Smooth muscle cell (in vitro differentiated cells): ENCODE measurements around the gene DHRS12. TPM values are rescaled to one million over a fixed set of nuclear protein-coding genes. Genes with fewer than 3 reads are reported as not detected.

Experiments
- DNase-seq: peaks from one replicate; lab custom pipeline; 2025; ENCODE audit not compliant: unreplicated experiment; lab: John Stamatoyannopoulos, UW
- H2AFZ ChIP-seq: fragments of 200-600 bp; sonication (generic); 2 replicates; pipeline ENCODE4 v1.6.0; 2016; ENCODE audit warnings: antibody characterized with exemption, low read depth, mild to moderate bottlenecking
- H3F3A ChIP-seq: fragments of 200-600 bp; sonication (generic); 2 replicates; pipeline ENCODE4 v1.6.0; 2017; ENCODE audit warnings: antibody characterized with exemption, low read depth
- H3K27ac ChIP-seq: fragments of 200-600 bp; sonication (generic); 2 replicates; pipeline ENCODE4 v1.5.1; 2016; ENCODE audit warnings: low read depth, mild to moderate bottlenecking
- H3K27me3 ChIP-seq: fragments of 200-600 bp; sonication (generic); 2 replicates; pipeline ENCODE4 v1.6.1; 2016; ENCODE audit warnings: low read depth, mild to moderate bottlenecking
- H3K36me3 ChIP-seq: fragments of 200-600 bp; sonication (generic); 2 replicates; pipeline ENCODE4 v1.5.1; 2016; ENCODE audit warnings: low read depth
- H3K4me1 ChIP-seq: fragments of 200-600 bp; sonication (generic); 2 replicates; pipeline ENCODE4 v1.5.1; 2016; ENCODE audit warnings: low read depth
- H3K4me2 ChIP-seq: fragments of 200-600 bp; sonication (generic); 2 replicates; pipeline ENCODE4 v1.6.0; 2016; ENCODE audit warnings: mild to moderate bottlenecking
- H3K4me3 ChIP-seq: fragments of 200-600 bp; sonication (generic); 2 replicates; pipeline ENCODE4 v1.5.1; 2016; ENCODE audit warnings: mild to moderate bottlenecking
- H3K79me2 ChIP-seq: fragments of 200-600 bp; sonication (generic); 2 replicates; pipeline ENCODE4 v1.6.0; 2016; ENCODE audit warnings: low read depth, mild to moderate bottlenecking
- H3K9ac ChIP-seq: fragments of 200-600 bp; sonication (generic); 2 replicates; pipeline ENCODE4 v1.6.0; 2016; ENCODE audit warnings: low read depth
- H3K9me3 ChIP-seq: fragments of 200-600 bp; sonication (generic); replicated peaks from 2 replicates; pipeline ENCODE4 v1.5.1; 2016; ENCODE audit warnings: low read depth
- H4K20me1 ChIP-seq: fragments of 200-600 bp; sonication (generic); 2 replicates; pipeline ENCODE4 v1.6.0; 2016; ENCODE audit warnings: low read depth
- WGBS: methylation state at CpG from one replicate; pipeline ENCODE4 v1.1.7; 2016; ENCODE audit warnings: low lambda C conversion rate; 5-methylcytosine and 5-hydroxymethylcytosine counted together
- polyA plus RNA-seq: library from polyadenylated mRNA; unstranded; fragments of >200 nt; fragmentation: Nextera tagmentation; extraction: Ambion mirVana; gene quantifications from 2 replicates; pipeline ENCODE4 v1.2.1, GENCODE V29; 2016
- total RNA-seq: library from RNA; depleted of rRNA; stranded (reverse); fragments of >200 nt; gene quantifications from 2 replicates; pipeline ENCODE4 v1.2.3, GENCODE V29; 2014
- TF ChIP-seq, protein P1 (sequence below): fragments of 200-600 bp; sonication (generic); IDR thresholded peaks from 2 replicates; pipeline ENCODE4 v1.5.1; 2017; ENCODE audit warnings: borderline replicate concordance, mild to moderate bottlenecking, antibody characterized with exemption; ENCODE audit not compliant: insufficient read depth, poor library complexity, severe bottlenecking

DHRS12 gene
- total and polyA plus RNA-seq, 2 experiments from 2014 or later = 5.7 to 9.9 TPM

DNA sequence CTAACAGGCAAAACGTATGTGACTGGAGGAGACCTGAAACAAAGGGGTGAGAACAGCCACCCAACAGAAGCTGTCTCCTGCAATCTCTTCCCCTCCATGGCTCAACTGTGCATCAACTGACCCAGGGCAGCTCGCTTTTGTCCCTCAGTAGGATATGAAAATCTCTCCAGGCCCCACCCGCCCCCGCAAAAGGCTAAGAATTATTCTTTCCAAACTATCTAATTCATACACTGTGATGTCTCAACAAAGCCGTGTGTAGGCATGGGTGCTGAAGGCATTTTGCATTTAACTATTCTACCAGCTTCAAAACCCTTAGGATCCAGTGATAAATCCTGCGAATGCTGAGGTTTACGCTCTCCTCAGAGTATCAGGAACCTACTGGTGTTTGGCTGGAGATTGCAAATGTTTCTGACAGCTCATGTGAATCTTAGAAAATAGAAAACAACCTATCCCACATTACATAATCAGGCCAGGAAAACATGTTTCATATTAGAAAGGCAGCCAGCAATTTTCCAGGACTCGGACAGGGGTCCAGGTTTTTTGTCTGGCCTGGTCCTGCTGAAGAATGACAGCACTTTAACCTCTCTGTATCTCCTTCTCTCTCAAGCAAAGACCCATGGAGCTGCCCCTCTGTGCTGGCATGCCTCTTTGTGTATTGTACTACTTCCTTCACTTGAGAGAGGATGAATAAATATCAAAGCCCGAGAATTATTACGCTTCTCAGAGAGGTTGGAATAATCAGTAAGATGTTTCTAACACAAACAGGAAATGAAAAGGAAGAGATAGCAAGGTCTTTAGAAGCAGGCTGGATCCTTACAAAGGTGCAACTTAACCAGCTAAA lies 17.3 kb downstream of the DHRS12 start:
- Histone ChIP-seq H3K36me3 (no peaks in the 10 kb centered on the region), H3K4me3 (no peak overlapping the region), H3K27me3 (no peaks in the 10 kb centered on the region), H3K4me2 (peak overlapping the region; percentile 75), H3K4me1 (peaks cover 19% of the 10 kb centered on the region), H3K27ac (peak overlapping the region; percentile 29), H2AFZ (no peak overlapping the region), H3K79me2 (no peaks in the 10 kb centered on the region), H3F3A (no peaks in the 10 kb centered on the region), H3K9me3 (no peaks in the 10 kb centered on the region), H4K20me1 (no peaks in the 10 kb centered on the region), H3K9ac (no peak overlapping the region)
- no peak for DNase-seq
- TF ChIP-seq, protein P1, sequence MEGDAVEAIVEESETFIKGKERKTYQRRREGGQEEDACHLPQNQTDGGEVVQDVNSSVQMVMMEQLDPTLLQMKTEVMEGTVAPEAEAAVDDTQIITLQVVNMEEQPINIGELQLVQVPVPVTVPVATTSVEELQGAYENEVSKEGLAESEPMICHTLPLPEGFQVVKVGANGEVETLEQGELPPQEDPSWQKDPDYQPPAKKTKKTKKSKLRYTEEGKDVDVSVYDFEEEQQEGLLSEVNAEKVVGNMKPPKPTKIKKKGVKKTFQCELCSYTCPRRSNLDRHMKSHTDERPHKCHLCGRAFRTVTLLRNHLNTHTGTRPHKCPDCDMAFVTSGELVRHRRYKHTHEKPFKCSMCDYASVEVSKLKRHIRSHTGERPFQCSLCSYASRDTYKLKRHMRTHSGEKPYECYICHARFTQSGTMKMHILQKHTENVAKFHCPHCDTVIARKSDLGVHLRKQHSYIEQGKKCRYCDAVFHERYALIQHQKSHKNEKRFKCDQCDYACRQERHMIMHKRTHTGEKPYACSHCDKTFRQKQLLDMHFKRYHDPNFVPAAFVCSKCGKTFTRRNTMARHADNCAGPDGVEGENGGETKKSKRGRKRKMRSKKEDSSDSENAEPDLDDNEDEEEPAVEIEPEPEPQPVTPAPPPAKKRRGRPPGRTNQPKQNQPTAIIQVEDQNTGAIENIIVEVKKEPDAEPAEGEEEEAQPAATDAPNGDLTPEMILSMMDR = no peak
- 66% methylated on average over 10 of the region's 10 CpGs for WGBS

DNA sequence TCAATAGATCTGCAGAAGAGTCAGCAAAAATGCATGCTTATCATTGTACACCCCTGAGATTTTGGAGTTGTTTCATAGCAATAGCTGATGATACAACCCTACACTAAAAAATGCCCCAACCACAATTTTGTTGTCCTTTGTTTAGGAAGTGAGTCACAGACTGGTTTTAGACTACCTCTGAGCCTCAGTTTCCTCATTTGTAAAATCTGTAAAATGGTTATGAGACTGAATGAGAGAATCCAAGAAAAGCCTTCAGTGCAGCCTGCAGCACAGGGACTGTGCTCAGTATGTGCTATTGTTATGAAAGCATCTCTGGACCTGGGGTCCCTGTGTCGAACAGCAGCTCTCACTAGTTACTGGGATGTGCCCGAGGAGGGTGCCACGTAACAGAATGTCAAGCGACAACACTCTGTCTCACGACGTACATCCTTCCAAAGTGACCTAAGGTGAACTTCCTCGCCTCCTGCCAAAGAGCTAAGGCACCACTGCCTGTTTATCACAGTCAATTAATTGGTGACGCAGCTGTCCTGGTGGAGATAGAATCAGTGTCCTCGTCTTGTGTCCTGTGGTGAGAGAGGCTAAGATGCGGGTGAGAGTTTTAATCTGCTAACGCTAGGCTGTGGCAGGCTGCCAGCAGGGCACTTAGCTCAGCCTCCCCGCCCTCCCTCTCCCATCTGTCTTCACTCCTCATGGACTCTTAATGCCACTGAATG lies 18.1 kb downstream of the DHRS12 start:
- Histone ChIP-seq H3K79me2 (no peaks in the 10 kb centered on the region), H3K4me3 (no peak overlapping the region), H3K27ac (peak overlapping the region; percentile 29), H4K20me1 (no peaks in the 10 kb centered on the region), H3K4me1 (peaks cover 19% of the 10 kb centered on the region), H3K9me3 (no peaks in the 10 kb centered on the region), H3K27me3 (no peaks in the 10 kb centered on the region), H2AFZ (no peak overlapping the region), H3F3A (no peaks in the 10 kb centered on the region), H3K9ac (no peak overlapping the region), H3K4me2 (peak overlapping the region; percentile 75), H3K36me3 (no peaks in the 10 kb centered on the region)
- TF ChIP-seq, protein P1 = no peak
- 55% methylated on average over 12 of the region's 12 CpGs for WGBS
- no peak for DNase-seq

DNA sequence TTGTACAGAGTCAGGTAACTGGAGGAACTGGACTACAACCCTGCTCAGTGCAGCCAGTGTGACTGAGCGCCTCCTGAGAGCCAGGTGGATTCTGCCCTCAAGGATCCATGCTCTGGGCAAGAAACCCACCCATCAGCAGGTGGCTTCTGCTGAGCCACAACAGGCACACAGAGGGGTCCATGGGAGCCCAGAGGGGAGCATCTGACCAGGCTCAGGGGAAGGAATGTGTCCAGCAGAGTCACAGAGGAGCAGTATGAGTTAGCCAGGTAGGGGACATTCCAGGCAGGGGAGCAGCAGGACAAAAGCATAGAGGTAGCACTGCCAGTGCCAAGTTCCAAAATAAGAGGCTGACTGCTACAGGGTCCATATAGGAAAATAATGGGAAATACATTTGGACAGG lies 19.9 kb downstream of the DHRS12 start:
- TF ChIP-seq, protein P1 = no peak
- Histone ChIP-seq H3K4me2 (no peak overlapping the region), H3K79me2 (no peaks in the 10 kb centered on the region), H2AFZ (no peak overlapping the region), H3K27ac (no peak overlapping the region), H3K36me3 (no peaks in the 10 kb centered on the region), H3K9me3 (no peaks in the 10 kb centered on the region), H3F3A (no peaks in the 10 kb centered on the region), H3K9ac (no peak overlapping the region), H3K4me1 (peaks cover 19% of the 10 kb centered on the region), H3K27me3 (no peaks in the 10 kb centered on the region), H3K4me3 (no peak overlapping the region), H4K20me1 (no peaks in the 10 kb centered on the region)
- WGBS = 100% methylated on average over 1 of the region's 1 CpG
- no peak for DNase-seq
